ENCODE measurements around the gene CRACDL.

Gene CRACDL

GRCh38 chr2:98795891-98796676, 139.9 kb downstream of the CRACDL start:
- Histone ChIP-seq H3K4me1 (no peaks in the 10 kb centered on the region), H3K27me3 (no peaks in the 10 kb centered on the region), H3K36me3 (no peaks in the 10 kb centered on the region), H3K9me3 (no peaks in the 10 kb centered on the region), H3K4me3 (ENCODE audit: low read depth, low read length) (no peak overlapping the region)
- DNase-seq = no peak
- no peak for TF ChIP-seq CTCF (IDR thresholded peaks at IDR 0.05; ENCODE audit: low read depth, low read length)

- no peak for DNase-seq
- Histone ChIP-seq H3K27me3 (no peaks in the 10 kb centered on the region), H3K4me3 (ENCODE audit: low read depth, low read length) (no peak overlapping the region), H3K4me1 (no peaks in the 10 kb centered on the region), H3K36me3 (no peaks in the 10 kb centered on the region), H3K9me3 (no peaks in the 10 kb centered on the region)
- no peak for TF ChIP-seq CTCF (IDR thresholded peaks at IDR 0.05; ENCODE audit: low read depth, low read length)
Measured at GRCh38 chr2:98793897-98794830, 141.9 kb downstream of the CRACDL start.

- H3K27me3 ChIP-seq = no peaks in the 10 kb centered on the region
- H3K9me3 ChIP-seq = no peaks in the 10 kb centered on the region
- no peaks in the 10 kb centered on the region for H3K36me3 ChIP-seq
- DNase-seq = no peak
- TF ChIP-seq CTCF (IDR thresholded peaks at IDR 0.05; ENCODE audit: low read depth, low read length) = no peak
- H3K4me1 ChIP-seq = no peaks in the 10 kb centered on the region
- H3K4me3 ChIP-seq (ENCODE audit: low read depth, low read length) = no peak overlapping the region
Measured at GRCh38 chr2:98793275-98793674, 142.8 kb downstream of the CRACDL start.

- no peak for DNase-seq
Measured at GRCh38 chr2:98790221-98790620, 145.8 kb downstream of the CRACDL start.

GRCh38 chr2:98787700-98788099, 148.3 kb downstream of the CRACDL start:
- no peak overlapping the region for H3K4me3 ChIP-seq (ENCODE audit: low read depth, low read length)
- no peak for TF ChIP-seq CTCF (IDR thresholded peaks at IDR 0.05; ENCODE audit: low read depth, low read length)
- no peak for DNase-seq
- no peaks in the 10 kb centered on the region for H3K9me3 ChIP-seq
- H3K27me3 ChIP-seq = no peaks in the 10 kb centered on the region
- H3K4me1 ChIP-seq = no peaks in the 10 kb centered on the region
- no peaks in the 10 kb centered on the region for H3K36me3 ChIP-seq

More at GRCh38 chr2:98790221-98790620, 145.8 kb downstream of the CRACDL start:
- no peaks in the 10 kb centered on the region for H3K36me3 ChIP-seq
- H3K27me3 ChIP-seq = no peaks in the 10 kb centered on the region
- no peaks in the 10 kb centered on the region for H3K9me3 ChIP-seq
- H3K4me1 ChIP-seq = no peaks in the 10 kb centered on the region
- no peak overlapping the region for H3K4me3 ChIP-seq (ENCODE audit: low read depth, low read length)
- TF ChIP-seq CTCF (IDR thresholded peaks at IDR 0.05; ENCODE audit: low read depth, low read length) = no peak

Measured in BE2C (cell line).